HFFc6 (cell line): Measurements from ENCODE around the gene DNAJC18. TPM values are rescaled to one million over a fixed set of nuclear protein-coding genes. Genes with fewer than 3 reads are reported as not detected.

ENCODE experiments used
- DNase-seq: peaks from one replicate; pipeline ENCODE4 v3.0.0-alpha.2; 2018
- H3K27ac Mint-ChIP-seq: 2 replicates; pipeline ENCODE4 v1.8.0; 2020; ENCODE audit warnings: mild to moderate bottlenecking, mixed read lengths
- H3K27me3 Mint-ChIP-seq: 2 replicates; pipeline ENCODE4 v1.8.0; 2021; ENCODE audit warnings: mild to moderate bottlenecking, moderate library complexity, mixed read lengths; ENCODE audit not compliant: insufficient read depth
- H3K36me3 Mint-ChIP-seq: 2 replicates; pipeline ENCODE4 v1.8.0; 2021; ENCODE audit warnings: low read depth, mixed read lengths
- H3K4me1 Mint-ChIP-seq: 2 replicates; pipeline ENCODE4 v1.8.0; 2020; ENCODE audit warnings: low read depth, mixed read lengths
- H3K4me3 Mint-ChIP-seq: 2 replicates; pipeline ENCODE4 v1.8.0; 2020; ENCODE audit warnings: mild to moderate bottlenecking, moderate library complexity, mixed read lengths
- H3K9me3 Mint-ChIP-seq: 2 replicates; pipeline ENCODE4 v1.8.0; 2020; ENCODE audit warnings: mild to moderate bottlenecking, mixed read lengths
- total RNA-seq, 6 experiments: library from RNA; stranded (reverse); fragmentation: NEBNext Ultra II Directional; extraction: Animal tissue kit (Norgen Biotek cat#: 25700); gene quantifications; 2 replicates in 1 of 6; 3 replicates in 5 of 6; pipeline ENCODE4 v1.2.3, GENCODE V29; 2021
- TF ChIP-seq, protein P1 (sequence below): fragments of 200-600 bp; sonication (generic); IDR thresholded peaks from 2 replicates; pipeline ENCODE4 v1.5.0; 2021; ENCODE audit warnings: antibody characterized with exemption, mild to moderate bottlenecking

DNAJC18 gene
- total RNA-seq, 6 experiments from 2014 or later: 14.3 to 19.9 (median 18.2) TPM

DNA sequence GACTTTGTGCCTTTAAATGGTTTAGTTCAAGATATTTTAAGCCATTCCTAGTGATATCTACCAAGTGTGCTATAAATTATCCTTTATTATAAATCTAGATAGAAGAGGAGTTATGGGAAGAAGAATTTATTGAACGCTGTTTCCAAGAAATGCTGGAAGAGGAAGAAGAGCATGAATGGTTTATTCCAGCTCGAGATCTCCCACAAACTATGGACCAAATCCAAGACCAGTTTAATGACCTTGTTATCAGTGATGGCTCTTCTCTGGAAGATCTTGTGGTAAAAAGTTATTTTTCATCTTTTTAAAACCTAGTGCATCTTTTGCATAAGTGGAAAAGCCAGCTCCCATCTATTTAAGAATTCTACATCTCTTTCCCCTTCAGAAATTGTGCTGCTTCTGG is 74.9 kb downstream of the DNAJC18 start:
- no peaks in the 10 kb centered on the region; the same call in 1 of the 2 replicates for H3K27me3 Mint-ChIP-seq
- no peak overlapping the region for H3K27ac Mint-ChIP-seq
- H3K9me3 Mint-ChIP-seq: no peaks in the 10 kb centered on the region
- peaks cover 30% of the 10 kb centered on the region for H3K36me3 Mint-ChIP-seq
- TF ChIP-seq, protein P1, sequence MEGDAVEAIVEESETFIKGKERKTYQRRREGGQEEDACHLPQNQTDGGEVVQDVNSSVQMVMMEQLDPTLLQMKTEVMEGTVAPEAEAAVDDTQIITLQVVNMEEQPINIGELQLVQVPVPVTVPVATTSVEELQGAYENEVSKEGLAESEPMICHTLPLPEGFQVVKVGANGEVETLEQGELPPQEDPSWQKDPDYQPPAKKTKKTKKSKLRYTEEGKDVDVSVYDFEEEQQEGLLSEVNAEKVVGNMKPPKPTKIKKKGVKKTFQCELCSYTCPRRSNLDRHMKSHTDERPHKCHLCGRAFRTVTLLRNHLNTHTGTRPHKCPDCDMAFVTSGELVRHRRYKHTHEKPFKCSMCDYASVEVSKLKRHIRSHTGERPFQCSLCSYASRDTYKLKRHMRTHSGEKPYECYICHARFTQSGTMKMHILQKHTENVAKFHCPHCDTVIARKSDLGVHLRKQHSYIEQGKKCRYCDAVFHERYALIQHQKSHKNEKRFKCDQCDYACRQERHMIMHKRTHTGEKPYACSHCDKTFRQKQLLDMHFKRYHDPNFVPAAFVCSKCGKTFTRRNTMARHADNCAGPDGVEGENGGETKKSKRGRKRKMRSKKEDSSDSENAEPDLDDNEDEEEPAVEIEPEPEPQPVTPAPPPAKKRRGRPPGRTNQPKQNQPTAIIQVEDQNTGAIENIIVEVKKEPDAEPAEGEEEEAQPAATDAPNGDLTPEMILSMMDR: no peak
- peaks cover 19% of the 10 kb centered on the region for H3K4me1 Mint-ChIP-seq
- H3K4me3 Mint-ChIP-seq: no peak overlapping the region
- no peak for DNase-seq

DNA sequence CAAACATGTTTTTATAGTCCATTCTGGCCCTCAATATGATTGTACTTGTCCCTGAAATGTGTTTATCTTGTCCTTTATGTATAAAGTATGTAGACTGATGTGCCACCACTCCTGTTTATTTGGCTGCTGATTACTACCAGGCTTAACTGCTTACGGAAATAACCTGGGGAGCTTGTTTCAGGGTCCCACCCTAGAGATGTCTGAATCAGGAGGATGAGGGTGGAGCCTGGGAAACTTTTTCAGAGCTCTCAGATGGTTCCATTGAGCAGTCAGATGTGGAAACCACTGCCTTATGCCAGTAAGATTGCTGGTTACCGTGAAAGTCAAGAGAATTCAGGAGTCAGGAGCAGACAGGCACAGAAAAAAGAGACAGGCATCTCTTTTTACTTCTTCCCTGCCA is 75.4 kb downstream of the DNAJC18 start:
- H3K27ac Mint-ChIP-seq: no peak overlapping the region
- H3K4me3 Mint-ChIP-seq: no peak overlapping the region
- no peak for DNase-seq
- no peaks in the 10 kb centered on the region; the same call in 1 of the 2 replicates for H3K27me3 Mint-ChIP-seq
- peaks cover 30% of the 10 kb centered on the region for H3K36me3 Mint-ChIP-seq
- H3K9me3 Mint-ChIP-seq: no peaks in the 10 kb centered on the region
- TF ChIP-seq, protein P1: no peak
- peaks cover 20% of the 10 kb centered on the region for H3K4me1 Mint-ChIP-seq

DNA sequence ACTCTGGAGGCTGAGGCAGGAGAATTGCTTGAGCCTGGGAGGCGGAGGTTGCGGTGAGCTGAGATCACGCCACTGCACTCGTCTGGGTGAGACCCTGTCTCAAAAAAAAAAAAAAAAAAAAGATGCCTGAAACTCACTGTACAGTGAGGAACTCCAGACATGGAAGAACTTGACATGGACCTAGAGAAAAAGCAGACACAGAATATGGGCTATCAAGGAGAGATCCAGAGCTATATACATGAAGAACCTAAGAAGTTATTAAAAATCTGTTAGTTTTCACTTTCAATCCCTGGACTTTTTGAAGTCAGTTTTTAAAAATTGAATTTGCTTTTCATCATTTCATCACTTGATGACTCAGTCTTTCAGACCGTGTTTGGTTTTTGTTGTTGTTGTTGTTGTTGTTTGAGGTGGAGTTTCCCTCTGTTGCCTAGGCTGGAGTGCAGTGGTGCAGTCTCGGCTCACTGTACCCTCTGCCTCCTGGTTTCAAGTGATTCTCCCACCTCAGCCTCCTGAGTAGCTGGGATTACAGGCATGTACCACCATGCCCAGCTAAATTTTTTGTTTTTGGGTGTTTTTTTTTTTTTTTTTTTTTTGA is 77.4 kb downstream of the DNAJC18 start:
- H3K9me3 Mint-ChIP-seq: no peaks in the 10 kb centered on the region
- peaks cover 29% of the 10 kb centered on the region for H3K36me3 Mint-ChIP-seq
- no peaks in the 10 kb centered on the region; the same call in 1 of the 2 replicates for H3K27me3 Mint-ChIP-seq
- H3K4me3 Mint-ChIP-seq: no peak overlapping the region
- TF ChIP-seq, protein P1: no peak
- no peak for DNase-seq
- H3K4me1 Mint-ChIP-seq: peaks cover 23% of the 10 kb centered on the region
- no peak overlapping the region for H3K27ac Mint-ChIP-seq

DNA sequence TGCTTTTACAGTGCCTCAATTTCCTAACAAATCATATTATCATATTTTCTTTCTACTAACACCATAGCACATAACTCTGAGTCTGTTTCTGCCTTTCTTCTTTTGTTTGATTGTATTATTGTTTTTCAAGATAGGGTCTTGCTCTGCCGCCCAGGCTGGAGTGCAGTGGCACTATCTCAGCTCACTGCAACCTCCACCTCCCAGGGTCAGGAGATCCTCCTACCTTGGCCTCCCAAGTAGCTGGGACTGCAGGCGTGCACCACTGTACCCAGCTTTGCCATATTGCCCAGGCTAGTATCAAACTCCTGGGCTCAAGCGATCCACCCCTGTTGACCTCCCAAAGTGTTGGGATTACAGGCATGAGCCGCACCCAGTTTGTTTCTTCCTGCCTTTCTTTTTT is 78.9 kb downstream of the DNAJC18 start:
- TF ChIP-seq, protein P1: no peak
- Mint-ChIP-seq H3K4me3 (no peak overlapping the region), H3K36me3 (peaks cover 18% of the 10 kb centered on the region), H3K27me3 (peaks cover 2% of the 10 kb centered on the region), H3K27ac (no peak overlapping the region), H3K4me1 (peaks cover 23% of the 10 kb centered on the region), H3K9me3 (no peaks in the 10 kb centered on the region)
- no peak for DNase-seq

Other genes with a start within 250 kb of the DNAJC18 start
- 10 to 100 TPM; 64.7 to 84.7 (median 78.7) TPM for gene SIL1, start 241.2 kb downstream of the DNAJC18 start, total RNA-seq
- gene MATR3, start 145.8 kb downstream of the DNAJC18 start, total RNA-seq: 100 to 1,000 TPM; 117 to 179 (median 140) TPM
- gene PAIP2, start 97.7 kb downstream of the DNAJC18 start, total RNA-seq: 10 to 100 TPM; 55.1 to 64.8 (median 59.8) TPM
- not detected for gene SLC23A1, start 56.2 kb downstream of the DNAJC18 start, total RNA-seq
- gene MZB1, start 49.6 kb downstream of the DNAJC18 start, total RNA-seq: under 1 TPM in 2 of 6 experiments, not detected in 4; 0.14 to 0.20 TPM
- 1 to 10 TPM; 2.8 to 5.3 (median 5.1) TPM for gene PROB1, start 44.4 kb downstream of the DNAJC18 start, total RNA-seq
- 1 to 10 TPM; 4.0 to 6.9 (median 5.2) TPM for gene SPATA24, start 35.4 kb downstream of the DNAJC18 start, total RNA-seq
- gene ECSCR, start 23.2 kb upstream of the DNAJC18 start, total RNA-seq: under 1 TPM; 0.28 to 0.91 (median 0.83) TPM
- not detected for gene SMIM33, start 31.5 kb upstream of the DNAJC18 start, total RNA-seq
- 10 to 100 TPM; 68.8 to 99.6 (median 87.9) TPM for gene STING1, start 43.2 kb upstream of the DNAJC18 start, total RNA-seq
- gene UBE2D2, start 121.8 kb upstream of the DNAJC18 start, total RNA-seq: 100 to 1,000 TPM; 113 to 144 (median 123) TPM
- gene CXXC5, start 208.8 kb upstream of the DNAJC18 start, total RNA-seq: 10 to 100 TPM; 46.4 to 58.5 (median 49.2) TPM